Amniotic stem cell (primary cell): ENCODE measurements around the gene RGS6.

ENCODE experiments used
- DNase-seq: peaks from one replicate; lab custom pipeline; 2025; lab: John Stamatoyannopoulos, UW

The RGS6 gene

GRCh38 chr14:72081137-72081536, 148.9 kb downstream of the RGS6 start:
- no peak for DNase-seq

- no peak for DNase-seq
Measured at GRCh38 chr14:72084935-72085334, 152.7 kb downstream of the RGS6 start.

GRCh38 chr14:72089625-72090024, 157.4 kb downstream of the RGS6 start:
- DNase-seq = no peak

DNA sequence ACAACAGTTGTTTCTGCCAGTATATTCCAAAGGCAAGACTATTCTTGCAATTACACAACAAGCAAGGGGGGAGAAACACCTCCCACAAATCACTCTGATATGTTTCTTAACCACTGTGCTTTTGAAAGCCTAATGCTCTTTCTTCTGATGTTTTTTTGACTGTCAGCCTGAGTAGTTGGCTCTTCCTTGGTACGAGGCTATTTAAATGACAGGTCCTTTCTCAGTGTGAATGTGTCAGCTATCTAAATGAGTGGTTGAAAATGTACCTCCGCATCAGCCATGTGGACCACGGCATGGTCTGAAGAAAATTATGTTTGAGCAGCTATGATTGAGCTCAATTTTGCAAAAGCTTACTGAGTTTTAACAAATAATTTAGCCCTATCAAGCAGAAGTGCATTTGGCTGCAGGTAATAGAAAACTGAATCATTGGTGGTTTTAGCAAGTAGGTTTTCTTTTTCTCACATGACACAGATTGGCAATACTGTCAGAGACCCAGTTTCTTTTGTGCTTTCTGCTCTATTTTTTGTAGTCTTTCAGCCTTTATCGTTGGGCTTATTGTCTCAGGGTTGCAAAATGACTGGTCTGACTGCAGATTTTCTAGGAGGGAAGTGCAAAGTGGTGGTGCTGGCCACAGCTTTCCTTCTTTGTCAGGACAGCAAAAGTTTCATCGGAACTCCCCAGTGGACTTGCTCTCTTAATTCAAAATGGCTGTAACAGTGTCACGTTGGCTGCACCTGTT, 162.8 kb downstream of the RGS6 start:
- no peak for DNase-seq

GRCh38 chr14:72097173-72097783, 165.0 kb downstream of the RGS6 start:
- no peak for DNase-seq

DNA sequence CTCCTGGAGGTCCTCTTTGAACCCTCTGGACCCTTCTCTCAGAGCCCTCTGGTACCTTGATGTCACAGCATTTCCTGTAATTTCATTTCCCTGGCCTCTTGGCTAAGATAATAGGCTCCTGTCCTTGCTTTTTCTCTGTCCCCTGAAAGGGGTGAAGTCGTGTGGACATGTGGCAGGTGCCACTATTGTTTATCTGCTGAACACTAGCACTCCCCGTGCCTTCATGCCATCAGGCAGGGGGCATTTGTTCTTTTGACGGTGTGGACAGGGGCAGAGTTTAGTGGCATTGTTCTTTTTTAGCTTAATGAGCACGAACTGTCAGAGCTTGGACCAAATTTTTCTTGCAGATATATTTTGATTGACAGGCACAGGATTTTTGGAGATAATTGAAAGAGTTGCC, 166.0 kb downstream of the RGS6 start:
- no peak for DNase-seq

GRCh38 chr14:72099566-72099965, 167.3 kb downstream of the RGS6 start:
- no peak for DNase-seq

DNA sequence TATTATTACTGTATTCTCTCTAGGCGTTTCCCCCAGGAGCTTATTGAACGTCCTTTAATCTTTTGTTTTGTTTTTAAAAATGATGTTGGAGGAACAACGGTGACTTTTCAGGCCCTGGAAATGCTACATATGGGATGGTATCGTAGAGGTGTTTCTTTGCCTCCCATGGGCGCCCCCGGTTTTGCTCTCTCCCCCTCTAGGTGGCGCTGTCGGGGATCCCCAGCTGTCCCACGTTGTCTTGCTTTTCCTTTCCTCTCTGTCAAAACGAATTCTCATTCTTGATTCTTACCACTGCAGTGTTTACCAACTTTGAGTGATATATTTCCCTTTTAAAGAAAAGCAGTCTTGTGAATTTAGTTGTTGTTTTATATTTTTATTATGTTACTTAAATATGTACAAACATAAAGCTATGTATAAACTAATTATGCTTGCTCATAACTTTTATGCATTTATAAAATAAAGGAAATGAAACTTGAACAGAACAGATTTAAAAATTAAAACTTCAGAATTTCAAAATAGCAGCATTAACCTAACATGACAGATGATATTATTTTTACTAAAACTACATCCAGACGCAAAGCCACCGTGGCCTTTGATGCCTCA, 171.9 kb downstream of the RGS6 start:
- no peak for DNase-seq

DNA sequence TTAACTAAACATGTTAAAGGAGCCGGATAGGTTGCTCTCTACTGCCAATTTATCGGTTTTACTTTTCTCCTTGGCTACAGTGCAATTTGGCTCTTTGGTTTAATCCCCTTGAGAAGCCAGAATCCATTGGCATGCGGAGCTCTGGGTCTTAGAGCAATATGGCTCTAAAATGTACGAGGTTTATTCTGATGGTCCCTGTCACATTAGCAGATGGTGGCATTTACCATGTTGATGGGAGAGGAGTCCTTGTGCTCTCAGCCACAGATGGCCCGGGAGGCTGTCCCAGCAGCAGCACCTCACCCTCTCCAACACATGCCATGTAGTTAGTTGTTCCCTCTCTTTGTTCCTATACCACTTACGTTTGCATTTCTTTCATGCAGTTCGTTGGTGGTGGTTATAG, 179.7 kb downstream of the RGS6 start:
- DNase-seq = no peak

GRCh38 chr14:72118841-72119240, 186.6 kb downstream of the RGS6 start:
- DNase-seq = no peak

DNA sequence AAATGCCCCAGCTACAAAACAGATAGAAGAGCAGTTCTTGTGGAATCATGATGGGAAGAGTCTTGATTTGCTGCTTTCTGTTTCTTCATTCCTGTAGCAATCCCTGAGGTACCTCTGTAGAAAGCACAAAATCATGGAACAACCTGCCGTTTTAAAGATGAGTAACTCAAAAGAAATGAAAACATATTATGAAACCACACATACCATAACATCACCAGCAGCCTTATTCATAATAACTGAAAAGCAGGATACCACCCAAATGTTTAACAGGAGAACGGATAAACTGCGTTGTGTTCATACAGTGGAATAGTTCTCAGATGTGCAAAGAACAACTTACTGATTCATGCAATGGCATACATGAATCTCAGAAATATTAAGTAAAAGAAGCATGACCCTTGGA, 188.1 kb downstream of the RGS6 start:
- no peak for DNase-seq

GRCh38 chr14:72123755-72124154, 191.5 kb downstream of the RGS6 start:
- DNase-seq = no peak

GRCh38 chr14:72124171-72124570, 191.9 kb downstream of the RGS6 start:
- no peak for DNase-seq

GRCh38 chr14:72126091-72126490, 193.9 kb downstream of the RGS6 start:
- no peak for DNase-seq

- DNase-seq = no peak
Measured at GRCh38 chr14:72126561-72126960, 194.3 kb downstream of the RGS6 start.

GRCh38 chr14:72128629-72129028, 196.4 kb downstream of the RGS6 start:
- DNase-seq = no peak

- no peak for DNase-seq
Measured at GRCh38 chr14:72129291-72129690, 197.1 kb downstream of the RGS6 start.

DNA sequence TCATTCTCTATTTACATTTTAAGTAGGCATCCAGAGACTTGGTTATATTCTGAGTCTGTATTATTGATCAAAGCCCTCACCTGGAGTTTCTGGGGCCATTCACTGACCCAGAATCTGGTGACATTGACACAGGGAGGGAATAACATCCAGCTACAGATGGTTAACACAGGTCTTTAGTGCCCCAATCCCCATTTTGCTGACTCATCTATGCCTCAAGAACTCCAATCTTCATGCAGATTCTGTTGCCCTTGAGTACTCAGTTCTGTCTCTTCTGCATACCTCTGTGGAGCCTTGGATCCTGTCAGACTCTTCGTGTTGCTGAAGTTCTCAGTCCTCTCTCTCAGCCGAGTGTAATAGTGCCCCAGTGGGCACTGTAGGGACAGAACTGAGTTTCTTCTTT, 208.9 kb downstream of the RGS6 start:
- DNase-seq = no peak

- no peak for DNase-seq
Measured at GRCh38 chr14:72142328-72142727, 210.1 kb downstream of the RGS6 start.

- no peak for DNase-seq
Measured at GRCh38 chr14:72146241-72146640, 214.0 kb downstream of the RGS6 start.

DNA sequence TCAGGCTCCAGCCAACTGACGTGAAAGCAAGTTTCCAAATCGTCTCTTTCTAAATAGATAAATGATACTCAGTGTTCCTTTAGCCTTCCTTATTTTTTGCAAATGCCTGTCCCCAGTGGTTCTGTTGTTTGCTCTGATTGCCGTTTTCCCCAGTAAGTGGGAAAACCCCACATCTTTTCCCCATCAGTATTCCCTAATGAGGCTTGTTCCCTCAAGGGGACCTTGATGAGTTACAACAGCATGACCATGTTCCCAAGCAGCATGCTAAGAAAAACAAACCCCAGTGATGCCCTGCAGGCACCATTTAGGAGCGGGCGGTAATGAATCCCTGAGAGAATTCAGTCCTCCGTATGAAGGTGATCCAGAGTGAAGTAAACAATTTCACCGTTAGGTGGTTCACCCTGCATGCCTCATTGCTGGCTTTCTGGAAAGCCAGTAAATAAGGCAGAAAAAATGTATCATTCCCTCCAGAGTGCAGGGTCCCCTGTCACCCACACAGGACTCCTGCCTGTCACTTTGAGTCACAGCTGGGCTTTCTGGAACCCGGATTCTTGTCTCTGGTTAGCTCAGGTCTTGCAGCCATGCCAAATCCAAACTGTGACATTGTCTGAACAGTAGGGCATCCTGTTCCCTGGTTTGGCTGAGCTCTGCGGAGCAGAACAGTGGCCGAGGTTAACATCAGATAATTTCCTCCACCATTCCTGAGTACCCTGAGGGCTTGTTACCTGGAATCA, 222.6 kb downstream of the RGS6 start:
- DNase-seq = no peak

- DNase-seq = no peak
Measured at GRCh38 chr14:72155379-72155993, 223.3 kb downstream of the RGS6 start.
